Lower leg skin (tissue), 4 donors: ENCODE results near the gene LY6G6C. TPM values are rescaled to one million over a fixed set of nuclear protein-coding genes. Genes with fewer than 3 reads are reported as not detected.

ENCODE experiments used
- DNase-seq, 2 donors: peaks; one replicate each; pipeline ENCODE4 v3.0.0-alpha.2; 2019; ENCODE audit warnings: low spot score in 2 of 2
- H3K4me3 ChIP-seq: fragments of 200-600 bp; sonication (generic); 2 replicates; pipeline ENCODE4 v1.5.1; 2017; ENCODE audit warnings: mild to moderate bottlenecking, low read depth; ENCODE audit not compliant: poor library complexity, severe bottlenecking
- CTCF ChIP-seq, 3 donors: fragments of 450-650 bp; IDR thresholded peaks; one replicate each; pipeline ENCODE4 v1.5.1; 2016; ENCODE audit warnings: antibody characterized with exemption in 3 of 3, mild to moderate bottlenecking in 3 of 3, moderate library complexity in 2 of 3
- POLR2A ChIP-seq, 2 donors: fragments of 450-650 bp; IDR thresholded peaks; one replicate each; pipeline ENCODE4 v1.6.1; 2016 to 2017; ENCODE audit warnings: antibody characterized with exemption in 2 of 2, mild to moderate bottlenecking in 1 of 2, moderate library complexity in 1 of 2
- WGBS, 2 donors: methylation state at CpG; one replicate each; pipeline ENCODE4 v1.1.5; 2018; 5-methylcytosine and 5-hydroxymethylcytosine counted together
- intact Hi-C: fragments of 100-400 bp; cut with DNase I; formaldehyde crosslinking; loops from one replicate; pipeline ENCODE4 v1.15.0; 2023; ENCODE audit warnings: low total_unique reads
- total RNA-seq, 4 donors: library from RNA; depleted of rRNA; stranded (reverse); fragments of >200 nt; gene quantifications; one replicate each; pipeline ENCODE4 v1.1.0, GENCODE V29; 2016

LY6G6C gene
- total RNA-seq, 4 donors from 2014 or later, result 189 to 513 (median 237) TPM

DNA sequence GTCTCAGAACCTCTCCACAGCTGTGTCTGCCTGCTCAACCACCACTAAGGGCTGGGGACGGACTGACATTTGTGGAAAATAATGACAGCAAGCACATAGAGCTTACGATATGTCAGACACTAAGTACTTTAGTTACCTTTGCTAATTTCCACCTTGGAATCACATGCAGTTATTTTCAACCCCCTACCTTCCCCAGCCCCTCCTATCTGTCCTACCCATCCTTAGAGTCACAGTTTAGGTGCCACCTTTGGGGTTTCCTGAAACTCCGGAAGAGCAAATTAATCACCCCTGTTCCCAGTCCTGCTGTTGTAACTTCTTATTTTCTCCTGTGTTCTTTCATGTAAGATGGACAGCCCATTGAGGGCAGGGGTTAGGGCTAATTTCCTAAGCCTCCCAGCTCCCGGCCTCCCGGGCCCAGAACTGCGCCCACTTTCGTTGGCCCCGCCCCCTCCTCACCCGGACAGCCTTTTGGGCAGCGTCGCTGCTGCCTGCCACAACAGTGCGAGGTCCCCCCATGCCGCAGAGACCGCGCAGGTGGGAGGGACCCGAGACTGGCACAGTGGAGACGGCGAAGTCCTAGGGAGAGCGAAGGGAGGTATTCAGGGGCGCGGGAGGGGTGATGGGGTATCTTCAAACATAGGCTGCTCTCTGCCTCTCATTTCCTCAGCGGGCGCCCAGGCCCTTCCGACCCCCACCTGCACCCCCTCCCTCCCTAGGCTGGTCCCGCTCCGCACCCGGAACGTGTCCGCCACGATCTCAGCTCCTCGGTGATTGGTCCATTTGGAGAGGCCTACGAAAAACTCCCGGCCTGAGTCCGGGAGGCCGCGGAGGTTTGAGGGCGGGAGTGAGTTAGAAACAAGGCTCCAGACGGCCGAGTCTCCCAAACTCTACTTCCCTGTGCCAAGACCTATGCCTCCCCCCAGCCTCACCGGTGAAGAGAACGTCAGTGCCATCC lies 6.4 kb upstream of the LY6G6C start:
- 70 to 72% methylated on average over 41 of the region's 41 CpGs for WGBS, 2 donors
- no peak overlapping the region for H3K4me3 ChIP-seq
- intact Hi-C loops, result no loop called here
- no peak for TF ChIP-seq CTCF (IDR thresholded peaks at IDR 0.05)
- no peak for TF ChIP-seq POLR2A (IDR thresholded peaks at IDR 0.05)
- no peak for DNase-seq

DNA sequence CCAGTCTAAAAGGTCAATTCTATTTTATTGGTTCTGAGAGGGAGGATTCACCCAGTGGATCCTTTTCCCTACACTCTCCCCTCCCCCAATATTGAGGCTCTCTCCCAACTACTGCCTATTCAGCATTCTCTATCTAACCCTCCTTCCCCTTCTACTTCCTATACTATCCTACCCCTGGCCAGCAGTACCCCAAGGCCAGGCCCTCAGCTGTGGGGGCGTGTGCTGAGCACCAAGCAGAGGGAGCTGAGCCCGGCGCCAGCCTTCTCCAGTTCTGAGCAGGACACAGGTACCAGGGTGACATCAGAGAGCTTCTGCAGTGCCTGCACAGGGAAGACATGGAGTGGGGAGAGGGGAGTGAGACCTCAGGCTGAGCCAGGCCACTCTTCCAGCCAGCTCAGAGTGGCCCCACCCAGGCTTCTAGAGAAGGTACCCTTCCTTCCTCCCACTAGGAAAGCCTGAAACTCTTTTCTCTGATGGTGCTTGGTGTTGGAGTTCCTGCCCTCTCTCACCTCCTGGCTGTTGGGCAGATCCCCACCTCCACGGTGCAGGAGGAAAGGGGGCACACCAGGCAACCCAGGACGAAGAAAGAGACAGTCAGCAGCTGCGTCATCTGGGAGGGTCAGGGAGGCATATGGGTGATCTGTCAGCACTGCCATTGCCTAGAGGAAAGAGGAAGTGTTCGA lies 5.6 kb upstream of the LY6G6C start:
- intact Hi-C loops, result no loop called here
- no peak for TF ChIP-seq CTCF (IDR thresholded peaks at IDR 0.05)

DNA sequence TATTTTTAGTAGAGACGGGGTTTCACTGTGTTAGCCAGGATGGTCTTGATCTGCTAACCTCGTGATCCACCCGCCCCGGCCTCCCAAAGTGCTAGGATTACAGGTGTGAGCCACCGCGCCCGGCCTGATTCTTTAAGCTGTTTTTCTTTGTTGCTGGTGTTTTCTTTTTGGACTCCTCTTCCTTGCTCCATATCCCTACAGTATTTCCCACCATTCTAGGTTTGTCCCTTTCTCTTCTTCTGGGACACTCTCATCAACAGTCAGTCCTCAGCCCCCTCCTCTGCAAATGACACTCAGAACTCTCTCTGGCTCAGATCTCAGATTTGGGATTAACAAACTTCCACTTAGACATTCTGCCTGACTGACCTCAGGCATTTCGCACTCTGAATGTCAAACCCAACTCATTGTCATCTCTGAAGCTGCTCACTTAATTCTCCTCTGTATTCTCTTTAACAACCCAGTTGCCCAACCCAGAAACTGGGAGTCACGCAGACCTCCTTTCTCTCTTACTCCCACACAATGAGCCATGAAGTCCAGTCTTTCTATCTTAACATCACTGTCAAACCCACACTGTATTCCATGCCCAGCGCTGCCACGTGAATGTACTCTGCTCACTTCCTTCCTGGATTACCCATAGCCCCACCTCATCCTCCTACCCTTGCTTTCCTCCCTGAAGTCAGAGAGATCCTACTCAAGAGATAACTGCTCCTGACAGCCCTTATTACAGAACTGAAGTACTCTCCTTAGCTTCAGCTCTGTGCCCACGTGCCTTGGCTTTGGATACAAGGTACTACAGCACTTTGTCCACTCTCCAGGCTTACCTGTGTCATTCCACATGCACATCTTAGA lies 4.2 kb upstream of the LY6G6C start:
- no peak for TF ChIP-seq POLR2A (IDR thresholded peaks at IDR 0.05)
- no peak for TF ChIP-seq CTCF (IDR thresholded peaks at IDR 0.05)
- no peak for DNase-seq
- H3K4me3 ChIP-seq, result no peak overlapping the region
- intact Hi-C loops, result no loop called here
- WGBS, 2 donors, result 76 to 77% methylated on average over 12 of the region's 12 CpGs

More for the DNA sequence above, 5.6 kb upstream of the LY6G6C start:
- H3K4me3 ChIP-seq, result no peak overlapping the region
- DNase-seq, result no peak
- WGBS, 2 donors, result 62 to 64% methylated on average over 7 of the region's 7 CpGs

GRCh38 chr6:31723980-31724691 lies 2.6 kb upstream of the LY6G6C start:
- intact Hi-C loops, result no loop called here
- no peak for TF ChIP-seq POLR2A (IDR thresholded peaks at IDR 0.05)
- TF ChIP-seq CTCF (IDR thresholded peaks at IDR 0.05), result no peak
- WGBS, 2 donors, result 83 to 86% methylated on average over 25 of the region's 25 CpGs

More at GRCh38 chr6:31723980-31724691, 2.6 kb upstream of the LY6G6C start:
- no peak for DNase-seq
- H3K4me3 ChIP-seq, result no peak overlapping the region
